H1 (cell line): Measurements from ENCODE around the gene SRRM5. TPM values are rescaled to one million over a fixed set of nuclear protein-coding genes. Genes with fewer than 3 reads are reported as not detected.

Source experiments
- CTCF ChIA-PET: fragments of 300-600 bp; sonication (Branson Sonifier 250); formaldehyde crosslinking; loops from one replicate; lab custom pipeline; 2021; ENCODE audit not compliant: partially characterized antibody; lab: Charles Lee
- POLR2A ChIA-PET: fragments of 300-600 bp; sonication (Branson Sonifier 250); formaldehyde crosslinking; loops from one replicate; lab custom pipeline; 2021; ENCODE audit warnings: inconsistent platforms; ENCODE audit not compliant: partially characterized antibody; lab: Charles Lee
- DNase-seq, 2 experiments: peaks; one replicate each; pipeline versions ENCODE4 v3.0.0 to v3.0.0-alpha.2; 2010 to 2022; ENCODE audit warnings: low spot score in 2 of 2, low read depth in 1 of 2, mixed read lengths in 1 of 2
- FAIRE-seq: peaks from 2 replicates; lab custom pipeline; 2011; peaks lifted over from hg19 to GRCh38; lab: Jason Lieb, UNC
- H2AFZ ChIP-seq: 2 replicates; pipeline ENCODE4 v1.8.1; 2012; ENCODE audit warnings: low read length, inconsistent platforms
- H2AK5ac ChIP-seq: 2 replicates; pipeline ENCODE4 v1.6.1; 2013; ENCODE audit warnings: low read depth, low read length
- H2BK120ac ChIP-seq: replicated peaks from 2 replicates; pipeline ENCODE3; 2013; ENCODE audit warnings: low read depth, low read length, inconsistent platforms
- H2BK12ac ChIP-seq: 2 replicates; pipeline ENCODE4 v1.6.1; 2013; ENCODE audit warnings: low read depth, low read length
- H2BK15ac ChIP-seq: 2 replicates; pipeline ENCODE4 v1.6.1; 2013; ENCODE audit warnings: low read length
- H2BK20ac ChIP-seq: 2 replicates; pipeline ENCODE4 v1.6.1; 2013; ENCODE audit warnings: low read length
- H2BK5ac ChIP-seq: 2 replicates; pipeline ENCODE4 v1.6.1; 2013; ENCODE audit warnings: low read depth, low read length
- H3K14ac ChIP-seq: 2 replicates; pipeline ENCODE4 v1.6.1; 2013; ENCODE audit warnings: inconsistent platforms; ENCODE audit not compliant: insufficient read length
- H3K18ac ChIP-seq: 2 replicates; pipeline ENCODE4 v1.6.1; 2013; ENCODE audit warnings: low read length; ENCODE audit errors: extremely low read depth
- H3K23ac ChIP-seq: 2 replicates; pipeline ENCODE4 v1.6.1; 2013; ENCODE audit warnings: inconsistent platforms; ENCODE audit not compliant: insufficient read length
- H3K23me2 ChIP-seq: 2 replicates; pipeline ENCODE4 v1.6.1; 2013; ENCODE audit warnings: low read depth, low read length
- H3K27ac ChIP-seq: 2 replicates; pipeline ENCODE4 v1.6.1; 2011; ENCODE audit warnings: low read depth, low read length, inconsistent platforms
- H3K27me3 ChIP-seq, 4 experiments: replicated peaks in 1 of 4; 1 replicate in 1 of 4; 2 replicates in 3 of 4; pipeline versions ENCODE4 v1.6.1 to v1.8.1; 2011 to 2013; ENCODE audit warnings: low read length in 3 of 4, mild to moderate bottlenecking in 3 of 4, inconsistent platforms in 2 of 4, mixed read lengths in 2 of 4, moderate library complexity in 1 of 4; ENCODE audit not compliant: control insufficient read depth in 3 of 4, insufficient read depth in 3 of 4; ENCODE audit errors: extremely low read depth in 1 of 4
- H3K36me3 ChIP-seq, 4 experiments: 2 replicates each; pipeline versions ENCODE4 v1.6.1 to v1.8.1; 2011 to 2013; ENCODE audit warnings: mild to moderate bottlenecking in 4 of 4, low read length in 3 of 4, moderate library complexity in 2 of 4, control low read depth in 1 of 4, inconsistent platforms in 1 of 4; ENCODE audit not compliant: insufficient read depth in 4 of 4, control insufficient read depth in 2 of 4
- H3K4ac ChIP-seq: replicated peaks from 2 replicates; pipeline ENCODE3; 2013; ENCODE audit warnings: low read length, low read depth, mixed read lengths, inconsistent platforms; ENCODE audit not compliant: insufficient read length
- H3K4me1 ChIP-seq, 4 experiments: replicated peaks in 1 of 4; 1 replicate in 1 of 4; 2 replicates in 3 of 4; pipeline versions ENCODE4 v1.6.1 to v1.8.1; 2011 to 2013; ENCODE audit warnings: low read length in 3 of 4, inconsistent platforms in 2 of 4, mixed read lengths in 1 of 4; ENCODE audit not compliant: insufficient read depth in 4 of 4, control insufficient read depth in 3 of 4
- H3K4me2 ChIP-seq, 2 experiments: 2 replicates each; pipeline versions ENCODE4 v1.6.1 to v1.8.1; 2011 to 2013; ENCODE audit warnings: low read depth in 2 of 2, low read length in 2 of 2, control low read depth in 1 of 2, inconsistent platforms in 1 of 2, mild to moderate bottlenecking in 1 of 2; ENCODE audit not compliant: insufficient read depth in 1 of 2
- H3K4me3 ChIP-seq, 4 experiments: fragments of 200-600, 300-600 bp in 1 of 4; sonication (generic), shearing (Covaris generic), sonication (Bioruptor Twin) in 1 of 4; 2 replicates each; pipeline versions ENCODE4 v1.5.1 to v1.8.1; 2011 to 2016; ENCODE audit warnings: low read length in 4 of 4, low read depth in 3 of 4, control low read depth in 2 of 4, inconsistent platforms in 2 of 4, mild to moderate bottlenecking in 2 of 4, mixed read lengths in 1 of 4, moderate library complexity in 1 of 4; ENCODE audit not compliant: insufficient read depth in 2 of 4; ENCODE audit errors: extremely low read depth in 1 of 4
- H3K56ac ChIP-seq: replicated peaks from 2 replicates; pipeline ENCODE3; 2013; ENCODE audit warnings: low read depth, mild to moderate bottlenecking, mixed read lengths, low read length, inconsistent platforms; ENCODE audit not compliant: insufficient read length
- H3K79me1 ChIP-seq: 2 replicates; pipeline ENCODE4 v1.6.1; 2013; ENCODE audit warnings: low read depth, low read length, control low read depth
- H3K79me2 ChIP-seq, 2 experiments: 2 replicates each; pipeline versions ENCODE4 v1.6.1 to v1.8.1; 2012 to 2013; ENCODE audit warnings: low read length in 2 of 2, mild to moderate bottlenecking in 2 of 2, inconsistent platforms in 1 of 2; ENCODE audit not compliant: insufficient read depth in 2 of 2, control insufficient read depth in 1 of 2
- H3K9ac ChIP-seq, 4 experiments: replicated peaks in 1 of 4; 1 replicate in 1 of 4; 2 replicates in 3 of 4; pipeline versions ENCODE4 v1.6.1 to v1.8.1; 2011 to 2013; ENCODE audit warnings: low read depth in 3 of 4, low read length in 3 of 4, control low read depth in 2 of 4, mild to moderate bottlenecking in 2 of 4, moderate library complexity in 2 of 4, inconsistent platforms in 1 of 4; ENCODE audit errors: extremely low read depth in 1 of 4
- H3K9me3 ChIP-seq, 2 experiments: 2 replicates each; pipeline versions ENCODE4 v1.6.1 to v1.8.1; 2012 to 2013; ENCODE audit warnings: mild to moderate bottlenecking in 2 of 2, moderate library complexity in 2 of 2, control low read depth in 1 of 2, inconsistent platforms in 1 of 2, low read depth in 1 of 2, low read length in 1 of 2, mixed read lengths in 1 of 2; ENCODE audit not compliant: insufficient read depth in 2 of 2
- H4K20me1 ChIP-seq, 2 experiments: replicated peaks in 1 of 2; 2 replicates each; pipeline versions ENCODE3 to v1.8.1; 2011 to 2013; ENCODE audit warnings: inconsistent platforms in 2 of 2, low read length in 2 of 2, mild to moderate bottlenecking in 1 of 2; ENCODE audit not compliant: insufficient read depth in 2 of 2, control insufficient read depth in 1 of 2
- H4K5ac ChIP-seq: 2 replicates; pipeline ENCODE4 v1.6.1; 2013; ENCODE audit warnings: low read length, low read depth, mixed read lengths, inconsistent platforms; ENCODE audit not compliant: insufficient read length
- H4K8ac ChIP-seq: 2 replicates; pipeline ENCODE4 v1.8.0; 2013; ENCODE audit warnings: mild to moderate bottlenecking, moderate library complexity, low read length, inconsistent platforms; ENCODE audit not compliant: insufficient read depth; ENCODE audit errors: extremely low read depth
- H4K91ac ChIP-seq: replicated peaks from 2 replicates; pipeline ENCODE3; 2013; ENCODE audit warnings: low read length, mixed read lengths, inconsistent platforms; ENCODE audit not compliant: insufficient read length
- CBX5 ChIP-seq: fragments of 300-800, 300-1000 bp; sonication (generic); IDR thresholded peaks from 2 replicates; pipeline ENCODE4 v1.7.1; 2016; ENCODE audit warnings: antibody characterized with exemption, low read length, low read depth
- CTBP2 ChIP-seq: IDR thresholded peaks from 2 replicates; pipeline ENCODE4 v1.7.0; 2011; ENCODE audit warnings: borderline replicate concordance, mild to moderate bottlenecking, moderate library complexity, mixed read lengths, low read length; ENCODE audit not compliant: insufficient read depth, insufficient read length
- KDM1A ChIP-seq: fragments of 200-600, 300-600 bp; sonication (generic); IDR thresholded peaks from 2 replicates; pipeline ENCODE4 v1.7.1; 2016; ENCODE audit warnings: mild to moderate bottlenecking, low read length, borderline replicate concordance
- NRF1 ChIP-seq: IDR thresholded peaks from 2 replicates; pipeline ENCODE4 v1.6.1; 2011; ENCODE audit warnings: mild to moderate bottlenecking, low read depth, low read length, improper control_type of control experiment
- POU5F1 ChIP-seq: IDR thresholded peaks from 2 replicates; pipeline ENCODE4 v1.6.1; 2011; ENCODE audit warnings: low read depth, mild to moderate bottlenecking, low read length, moderate library complexity
- RNF2 ChIP-seq: fragments of 200-900, 300-1000 bp; sonication (generic); IDR thresholded peaks from 2 replicates; pipeline ENCODE4 v1.7.1; 2016; ENCODE audit warnings: borderline replicate concordance, low read depth, mild to moderate bottlenecking, antibody characterized with exemption, low read length; ENCODE audit not compliant: poor library complexity, severe bottlenecking; ENCODE audit errors: missing control alignments
- SAP30 ChIP-seq: fragments of 300-600 bp; sonication (generic); IDR thresholded peaks from 2 replicates; pipeline ENCODE4 v1.7.1; 2012; ENCODE audit warnings: low read length, moderate library complexity, mild to moderate bottlenecking, inconsistent platforms; ENCODE audit not compliant: insufficient read depth, insufficient replicate concordance
- SIN3A ChIP-seq, 2 experiments: IDR thresholded peaks in 1 of 2; conservative IDR thresholded peaks in 1 of 2; 2 replicates each; pipeline ENCODE4 v1.6.1; 2011 to 2012; ENCODE audit warnings: low read length in 2 of 2, improper control_type of control experiment in 1 of 2, low read depth in 1 of 2, mild to moderate bottlenecking in 1 of 2
- SP1 ChIP-seq: IDR thresholded peaks from 2 replicates; pipeline ENCODE4 v1.6.1; 2011; ENCODE audit warnings: low read depth, low read length
- TAF1 ChIP-seq: IDR thresholded peaks from 2 replicates; pipeline ENCODE4 v1.6.1; 2011; ENCODE audit warnings: mild to moderate bottlenecking, low read depth, low read length
- WGBS, 2 experiments: shearing (Covaris generic) in 1 of 2; methylation state at CpG; one replicate each; pipeline versions ENCODE4 v1.1.6 to v1.1.7; 2013 to 2015; ENCODE audit warnings: low lambda C conversion rate in 2 of 2, mixed read lengths in 2 of 2, inconsistent platforms in 1 of 2, low coverage in 1 of 2, missing lambda C conversion rate in 1 of 2; ENCODE audit not compliant: insufficient replicate concordance in 2 of 2, insufficient coverage in 1 of 2, insufficient read length in 1 of 2; ENCODE audit errors: extremely low coverage in 1 of 2, missing lambda C conversion rate in 1 of 2; 5-methylcytosine and 5-hydroxymethylcytosine counted together
- long read RNA-seq, 2 experiments: library from RNA in 1 of 2; library from capped mRNA in 1 of 2; stranded (forward); transcript quantifications; one replicate each; pipeline ENCODE4 v2.0.0, GENCODE V29; 2021; ENCODE audit warnings: inconsistent platforms in 1 of 2
- polyA minus RNA-seq, 3 experiments: library from RNA; depleted of rRNA, polyadenylated mRNA; stranded (reverse); fragments of >200 nt; gene quantifications; 1 replicate in 2 of 3; 2 replicates in 1 of 3; pipeline ENCODE4 v1.2.3, GENCODE V29; 2011
- polyA plus RNA-seq, 7 experiments: library from polyadenylated mRNA; depleted of rRNA in 3 of 7; stranded (reverse) in 5 of 7; unstranded in 2 of 7; fragments of >200 nt in 5 of 7; fragments of 200-250 nt in 2 of 7; gene quantifications; 1 replicate in 5 of 7; 2 replicates in 1 of 7; 4 replicates in 1 of 7; pipeline versions ENCODE4 v1.2.1 to v1.2.3, GENCODE V29; 2011 to 2013; ENCODE audit warnings: missing spikeins in 2 of 7, mixed read lengths in 2 of 7
- total RNA-seq: library from RNA; stranded (reverse); fragmentation: NEBNext Ultra II Directional; extraction: Animal tissue kit (Norgen Biotek cat#: 25700); gene quantifications from 2 replicates; pipeline ENCODE4 v1.2.1, GENCODE V29; 2021

The SRRM5 gene
- total RNA-seq: 0.11 and 0.25 TPM in 2 replicates
- polyA plus RNA-seq (2011; rRNA removed): 0.06 and 0.16 TPM in 2 replicates
- polyA plus RNA-seq (2011; cell fraction: cytosol; rRNA removed): 0.25 TPM
- polyA plus RNA-seq (2011; cell fraction: nucleus; rRNA removed): 0.51 TPM
- polyA plus RNA-seq (2012, experiment 1 of 2): 0.28 to 0.32 TPM (median 0.29 TPM) in 4 replicates
- polyA plus RNA-seq (2012, experiment 2 of 2): 0.07 TPM
- polyA plus RNA-seq (2013, experiment 1 of 2): 0.22 TPM
- 0.24 TPM for polyA plus RNA-seq (2013, experiment 2 of 2)
- 0.07 and 0.28 TPM in 2 replicates for polyA minus RNA-seq (2011; rRNA and poly(A)+ RNA removed)
- not detected for polyA minus RNA-seq (2011; cell fraction: cytosol; rRNA and poly(A)+ RNA removed)
- not detected for polyA minus RNA-seq (2011; cell fraction: nucleus; rRNA and poly(A)+ RNA removed)
- long read RNA-seq, experiment 1, partial matches to known transcripts: 0 of 3 reads
- long read RNA-seq, experiment 1, other reads (novel, unspliced or antisense): 3 of 3 reads
- long read RNA-seq, experiment 2, partial matches to known transcripts: 0 of 1 reads
- long read RNA-seq, experiment 2, other reads (novel, unspliced or antisense): 1 of 1 reads

- Histone ChIP-seq H3K27ac (no peak within 1 kb of the TSS), H3K18ac (no peak within 1 kb of the TSS), H3K79me2 (peaks cover 0 to 9% of the 10 kb centered on the region in 2 experiments; a peak in 2 of 4 replicates)
- TF ChIP-seq SAP30 (no peak), SIN3A (conservative IDR thresholded peaks at IDR 0.05 in 1 of 2, IDR thresholded peaks at IDR 0.05 in 1 of 2; ENCODE audit: low read depth in 1 of 2, low read length in 2 of 2) (no peak), TAF1 (no peak), SP1 (no peak), RNF2 (no peak), CTBP2 (no peak), KDM1A (no peak), NRF1 (no peak), CBX5 (no peak), POU5F1 (no peak)
Observed at GRCh38 chr19:43611788-43612187, at the start of gene SRRM5. Gene SRRM5, plus strand, starts transcription at chr19:43612088. Its CDS starts 34 bp downstream, at chr19:43612122.

More at GRCh38 chr19:43611788-43612187, at the start of gene SRRM5:
- POLR2A ChIA-PET: no interaction called here
- H2AK5ac ChIP-seq: no peak within 1 kb of the TSS
- no peak within 1 kb of the TSS for H3K56ac ChIP-seq
- no peak within 1 kb of the TSS for H4K91ac ChIP-seq
- H3K9me3 ChIP-seq: no peaks in the 10 kb centered on the region; a peak in 1 of 4 replicates
- H2BK12ac ChIP-seq: no peak within 1 kb of the TSS
- no peak within 1 kb of the TSS for H3K4me3 ChIP-seq
- H3K27me3 ChIP-seq: no peaks in the 10 kb centered on the region
- no peak within 1 kb of the TSS for H2BK15ac ChIP-seq
- H4K8ac ChIP-seq: no peak within 1 kb of the TSS; the same call in 1 of the 2 replicates
- FAIRE-seq (no peak), DNase-seq (no peak)
- no peak within 1 kb of the TSS for H3K9ac ChIP-seq
- no peak within 1 kb of the TSS for H3K4ac ChIP-seq
- H2BK5ac ChIP-seq: no peak within 1 kb of the TSS
- no peak within 1 kb of the TSS for H2BK120ac ChIP-seq
- no peak within 1 kb of the TSS for H3K14ac ChIP-seq
- H3K23me2 ChIP-seq: no peaks in the 10 kb centered on the region; the same call in 1 of the 2 replicates
- H3K4me2 ChIP-seq: no peak within 1 kb of the TSS
- no peak within 1 kb of the TSS for H2BK20ac ChIP-seq
- H3K79me1 ChIP-seq: peaks cover 7% of the 10 kb centered on the region; the same call in 1 of the 2 replicates
- H4K20me1 ChIP-seq: peaks cover 0 to 8% of the 10 kb centered on the region in 2 experiments
- H3K36me3 ChIP-seq: peaks cover 0 to 4% (median 1%) of the 10 kb centered on the region in 4 experiments; a peak in 2 of 8 replicates
- WGBS, 2 experiments: 84% methylated on average over 3 of the region's 3 CpGs; no CpG with 5 or more reads in 1 of the 2 experiments
- no peak within 1 kb of the TSS for H2AFZ ChIP-seq
- H3K4me1 ChIP-seq: no peaks in the 10 kb centered on the region
- no peak within 1 kb of the TSS for H3K23ac ChIP-seq
- CTCF ChIA-PET: interaction anchor here (1.3 to 1.8 kb wide), 2 partner anchors 14 kb away, joined by 4 to 9 read pairs; no protein-coding TSS in a partner anchor
- H4K5ac ChIP-seq: no peak within 1 kb of the TSS
